ENCODE data around the gene NFATC1.

NFATC1 gene

DNA sequence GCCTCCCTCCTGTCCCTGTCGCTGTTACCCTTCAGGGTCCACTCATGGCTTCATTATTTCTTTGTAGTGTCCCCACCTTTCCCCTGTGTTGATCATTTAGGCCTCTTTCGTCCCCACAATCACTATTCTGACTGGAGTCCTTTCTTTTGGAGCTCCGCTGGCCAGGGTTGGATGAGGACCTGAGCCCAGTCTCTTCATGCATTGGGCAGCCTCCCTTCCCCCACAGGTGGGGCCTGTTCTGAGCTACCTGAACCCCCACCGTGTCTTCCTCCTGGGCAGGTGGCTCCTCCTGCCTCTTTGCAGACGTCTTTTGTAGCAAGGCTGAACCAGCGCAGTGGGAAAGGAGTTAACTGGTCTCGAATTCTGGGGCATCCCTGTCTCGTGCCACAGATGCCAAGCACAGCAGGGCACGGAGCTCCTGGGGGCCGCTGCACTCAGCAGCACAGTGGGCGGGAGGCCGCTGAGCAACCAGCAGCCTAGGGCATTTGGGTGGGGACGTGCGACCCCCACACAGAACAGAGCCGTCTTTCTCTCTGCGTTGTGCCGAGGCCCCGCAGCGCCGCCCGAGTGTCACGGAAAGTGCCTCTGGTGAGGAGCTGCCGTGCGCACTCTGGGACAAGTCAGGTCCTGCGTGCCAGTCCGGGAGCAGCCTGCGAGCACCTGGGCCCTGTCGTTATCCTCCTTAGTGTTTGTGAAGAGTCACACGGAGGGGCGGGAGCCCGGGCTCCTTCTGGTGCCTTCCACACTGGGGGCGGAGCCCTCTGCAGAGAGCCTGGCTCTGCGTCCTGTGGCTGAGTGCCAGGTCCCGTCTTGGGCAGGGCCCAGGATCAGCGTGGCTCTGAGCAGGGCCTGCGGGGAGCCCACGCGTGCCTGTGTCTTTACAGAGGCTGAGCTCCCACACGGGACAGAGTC is 130.1 kb downstream of the NFATC1 start:
- DNase-seq, result peak; percentile 88

- DNase-seq, result peak; percentile 96
Observed at GRCh38 chr18:79526468-79527460, 131.0 kb downstream of the NFATC1 start.

DNA sequence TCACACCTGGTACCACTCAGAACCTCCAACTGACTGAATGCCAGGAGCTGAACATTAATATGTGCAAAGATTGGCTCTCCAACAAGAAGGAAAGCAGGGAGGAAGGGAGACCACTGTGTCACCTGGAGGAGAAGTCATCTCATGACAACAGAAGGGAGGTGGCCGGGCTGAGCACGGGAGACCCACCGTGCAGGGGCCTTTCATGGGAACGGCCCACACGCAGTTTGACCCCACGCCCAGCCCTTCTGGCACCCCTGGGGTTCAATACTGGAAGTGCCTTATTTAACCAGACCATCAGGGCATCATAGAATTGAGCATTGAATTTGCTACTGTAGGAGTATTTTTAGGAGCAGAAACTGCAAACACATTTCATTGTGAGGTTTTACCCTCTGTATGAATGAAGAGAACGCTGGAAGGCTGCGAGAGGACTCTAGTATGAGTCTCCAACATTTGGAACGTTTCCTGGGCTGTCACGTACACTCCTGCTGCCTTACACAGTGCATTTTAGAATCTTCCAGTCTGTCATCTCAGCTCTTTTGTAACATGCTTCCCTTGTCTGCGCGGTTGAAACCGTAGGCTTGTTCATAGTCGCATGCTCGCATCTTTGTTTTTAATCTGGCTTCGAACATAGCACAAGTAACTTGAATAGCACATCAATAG is 132.1 kb downstream of the NFATC1 start:
- DNase-seq, result peak; percentile 8

- DNase-seq, result no peak
Observed at GRCh38 chr18:79528316-79528695, 132.6 kb downstream of the NFATC1 start.

- DNase-seq, result peak; percentile 84
Observed at GRCh38 chr18:79528846-79529245, 133.1 kb downstream of the NFATC1 start.

- DNase-seq, result no peak
Observed at GRCh38 chr18:79529296-79529695, 133.6 kb downstream of the NFATC1 start.

GRCh38 chr18:79529991-79530390 is 134.3 kb downstream of the NFATC1 start:
- no peak for DNase-seq

GRCh38 chr18:79530821-79531220 is 135.1 kb downstream of the NFATC1 start:
- DNase-seq, result no peak

DNA sequence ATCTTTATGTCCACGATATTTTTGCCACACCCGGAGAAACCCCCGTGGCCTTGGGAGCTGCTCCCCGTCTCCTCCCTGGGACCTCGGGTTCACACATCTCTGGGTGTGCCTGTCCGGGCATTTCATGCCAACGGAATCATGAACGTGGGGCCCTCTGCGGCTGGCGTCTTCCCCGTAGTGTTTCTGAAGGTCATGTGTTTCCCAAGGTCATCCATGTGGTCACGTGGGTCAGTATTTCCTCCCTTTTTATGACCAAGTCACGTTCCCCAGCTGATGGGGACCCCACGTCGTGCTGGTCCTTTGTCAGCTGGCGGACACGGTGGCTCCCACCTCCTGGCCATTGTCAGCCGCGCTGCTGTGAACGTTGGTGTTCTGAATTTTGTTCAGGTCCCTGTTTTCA is 135.7 kb downstream of the NFATC1 start:
- no peak for DNase-seq

DNA sequence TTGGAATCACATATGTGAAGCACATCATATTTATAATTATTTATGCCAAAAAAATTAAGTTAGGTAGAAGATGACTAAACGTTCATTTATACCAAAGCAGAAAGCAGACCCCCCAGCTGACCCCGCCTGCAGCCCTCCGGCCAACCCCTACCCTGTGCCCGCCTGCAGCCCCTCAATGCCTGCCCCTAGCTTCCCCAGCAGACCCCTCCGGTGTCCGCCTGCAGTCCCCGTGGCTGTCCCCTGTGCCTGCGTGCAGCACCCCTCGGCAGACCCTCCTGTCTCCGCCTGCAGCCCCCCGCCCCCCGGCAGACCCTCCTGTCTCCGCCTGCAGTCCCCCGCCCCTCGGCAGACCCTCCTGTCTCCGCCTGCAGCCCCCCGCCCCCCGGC is 136.2 kb downstream of the NFATC1 start:
- no peak for DNase-seq

GRCh38 chr18:79532313-79533007 is 136.7 kb downstream of the NFATC1 start:
- no peak for DNase-seq

GRCh38 chr18:79533146-79533545 is 137.4 kb downstream of the NFATC1 start:
- no peak for DNase-seq

DNA sequence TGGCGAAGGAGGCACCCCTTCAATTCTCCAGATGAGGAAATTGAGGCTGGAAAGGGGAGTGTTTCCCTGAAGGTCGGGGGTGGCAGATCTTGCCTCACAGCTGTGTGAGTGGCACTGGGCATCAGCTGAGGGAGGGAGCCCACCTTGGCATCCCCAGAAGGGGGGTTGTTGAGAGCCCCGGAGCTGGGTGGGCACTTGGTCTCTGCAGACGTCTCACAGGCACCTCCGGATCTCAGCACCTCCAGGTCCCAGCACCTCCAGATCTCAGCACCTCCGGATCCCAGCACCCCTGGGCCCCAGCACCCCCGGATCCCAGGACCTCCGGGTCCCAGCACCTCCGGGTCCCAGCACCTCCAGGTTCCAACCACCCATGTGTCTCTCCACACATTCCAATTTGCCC is 137.9 kb downstream of the NFATC1 start:
- DNase-seq, result no peak

- DNase-seq, result no peak
Observed at GRCh38 chr18:79534356-79534755, 138.6 kb downstream of the NFATC1 start.

GRCh38 chr18:79537758-79538157 is 142.0 kb downstream of the NFATC1 start:
- DNase-seq, result no peak

DNA sequence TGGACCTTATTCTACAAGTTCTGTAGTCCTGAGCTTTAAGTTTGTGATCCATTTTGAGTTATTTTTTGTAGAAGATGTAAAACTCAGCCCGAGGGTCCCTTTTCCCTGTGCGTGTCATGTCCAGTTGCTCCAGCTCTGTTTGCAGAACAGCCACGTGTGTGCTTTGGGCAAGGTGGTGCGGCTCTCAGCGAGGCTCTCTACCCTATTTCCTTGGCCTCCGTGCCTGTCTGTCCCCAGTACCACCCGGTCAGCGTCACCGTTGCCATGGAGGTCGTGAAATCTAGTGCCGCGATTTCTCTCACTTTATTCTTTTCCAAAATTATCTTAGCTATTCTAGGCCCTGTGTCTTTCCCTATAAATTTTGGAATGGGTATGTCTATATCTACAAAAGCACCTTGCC is 142.9 kb downstream of the NFATC1 start:
- DNase-seq, result no peak

DNA sequence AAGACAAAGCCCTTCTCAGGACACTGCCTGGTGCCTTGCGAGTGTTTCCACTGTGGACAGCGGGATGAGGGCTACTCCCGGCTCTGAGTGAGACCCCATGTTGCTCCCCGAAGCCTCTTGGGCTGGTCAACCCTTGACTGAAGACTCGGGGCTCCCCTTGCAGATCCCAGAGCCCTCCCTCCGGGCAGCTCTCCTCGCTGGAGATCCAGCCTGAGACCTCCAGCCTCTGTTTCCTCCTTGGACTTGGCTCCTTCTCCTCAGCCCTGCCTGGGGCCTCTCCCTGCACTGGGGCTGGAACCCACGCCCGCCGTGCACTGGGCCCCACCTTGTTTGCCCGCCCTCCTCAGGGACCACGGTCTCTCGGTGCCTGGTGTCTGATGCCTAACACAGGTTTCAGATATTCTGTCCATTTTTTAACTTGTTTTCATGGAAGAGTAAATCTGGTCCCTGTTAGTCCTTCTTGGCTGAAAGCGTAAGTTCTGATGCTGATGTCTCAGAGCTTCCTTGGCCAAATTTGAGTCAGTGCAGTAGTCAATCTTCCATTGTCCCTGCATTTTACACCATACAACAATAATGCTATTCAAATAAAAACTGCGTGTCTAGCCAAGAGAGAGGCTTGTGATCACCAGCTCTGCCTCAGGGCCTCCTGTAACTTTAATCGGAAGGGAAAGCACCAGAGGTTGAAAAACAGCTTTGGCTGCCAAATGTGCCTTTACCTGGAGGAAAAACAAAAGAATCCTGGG is 144.6 kb downstream of the NFATC1 start:
- DNase-seq, result no peak

GRCh38 chr18:79540904-79541282 is 145.2 kb downstream of the NFATC1 start:
- no peak for DNase-seq

GRCh38 chr18:79542213-79542612 is 146.5 kb downstream of the NFATC1 start:
- DNase-seq, result no peak

DNA sequence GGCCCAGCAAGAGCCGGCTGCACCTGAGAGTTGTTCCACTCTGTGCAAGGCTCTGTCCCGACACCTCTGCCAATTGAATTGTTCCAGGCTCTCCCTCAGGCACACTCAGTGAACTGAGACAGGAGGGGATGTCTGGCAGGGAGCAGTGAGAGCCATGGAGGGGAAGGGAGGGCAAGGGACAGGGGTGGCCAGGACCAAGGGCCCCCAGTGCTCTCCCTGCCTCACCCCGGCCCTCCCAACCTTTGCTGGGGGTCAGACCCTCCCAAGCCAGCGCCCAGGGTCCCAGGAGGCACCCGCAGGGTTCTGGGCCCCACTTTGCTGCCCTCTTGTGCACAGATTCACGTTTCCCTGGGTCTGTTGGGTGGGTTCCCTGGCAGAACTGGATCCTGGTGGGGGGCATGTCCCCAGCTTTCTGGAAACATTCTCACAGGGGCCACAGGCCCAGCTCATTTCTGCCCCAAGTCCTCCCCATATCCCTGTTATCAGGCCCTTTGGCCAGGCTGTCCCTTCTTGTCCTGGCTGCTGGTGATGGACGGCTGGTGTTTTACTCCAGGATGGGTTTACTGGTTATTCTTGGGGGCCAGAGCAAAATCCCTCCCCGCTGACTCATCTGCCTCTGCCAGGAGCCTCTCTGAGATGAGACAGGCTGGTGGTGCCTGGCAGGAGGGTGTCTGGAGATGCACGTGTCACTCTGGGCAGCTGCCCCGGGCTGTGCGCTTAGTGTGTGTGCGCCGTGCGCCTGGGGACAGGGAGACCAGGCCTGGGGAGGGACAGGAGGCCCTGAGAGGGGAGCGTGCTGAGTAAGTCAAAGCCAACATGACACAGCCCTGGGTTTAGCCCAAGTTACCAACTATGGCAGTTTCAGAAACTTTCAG is 147.4 kb downstream of the NFATC1 start:
- DNase-seq, result no peak

All from hematopoietic multipotent progenitor cell treated with erythropoietin and hydrocortisone succinate and interleukin-3 and kit ligand, for 8 days (in vitro differentiated cells).